MM.1S (cell line): Measurements from ENCODE around the gene CTU2.

Experiments
- CTCF ChIP-seq: fragments of 300-600 bp; sonication (generic); IDR thresholded peaks from 2 replicates; pipeline ENCODE4 v1.5.1; 2016; ENCODE audit warnings: antibody characterized with exemption, low read length, mixed read lengths
- EZH2 ChIP-seq: fragments of 300-600 bp; sonication (generic); optimal IDR thresholded peaks from 2 replicates; pipeline ENCODE3; 2017; ENCODE audit warnings: low read depth, mild to moderate bottlenecking, antibody characterized with exemption, low read length, mixed read lengths
- EZH2phosphoT487 ChIP-seq: fragments of 300-600 bp; sonication (generic); IDR thresholded peaks from 2 replicates; pipeline ENCODE4 v1.6.1; 2018; ENCODE audit warnings: antibody characterized with exemption, low read length

- no peak for TF ChIP-seq CTCF
- TF ChIP-seq EZH2, result no peak
- no peak for TF ChIP-seq EZH2phosphoT487
Observed at GRCh38 chr16:88727871-88728270, 21.6 kb downstream of the CTU2 start.
